HUDEP-2 (cell line): ENCODE measurements around the gene POLG.

Source experiments
- DNase-seq, 76 experiments: peaks; one replicate each; lab custom pipeline; 2025; ENCODE audit not compliant: unreplicated experiment in 76 of 76; lab: John Stamatoyannopoulos, UW

The POLG gene

GRCh38 chr15:89329329-89330084 lies 5.1 kb downstream of the POLG start:
- no peak for DNase-seq

DNA sequence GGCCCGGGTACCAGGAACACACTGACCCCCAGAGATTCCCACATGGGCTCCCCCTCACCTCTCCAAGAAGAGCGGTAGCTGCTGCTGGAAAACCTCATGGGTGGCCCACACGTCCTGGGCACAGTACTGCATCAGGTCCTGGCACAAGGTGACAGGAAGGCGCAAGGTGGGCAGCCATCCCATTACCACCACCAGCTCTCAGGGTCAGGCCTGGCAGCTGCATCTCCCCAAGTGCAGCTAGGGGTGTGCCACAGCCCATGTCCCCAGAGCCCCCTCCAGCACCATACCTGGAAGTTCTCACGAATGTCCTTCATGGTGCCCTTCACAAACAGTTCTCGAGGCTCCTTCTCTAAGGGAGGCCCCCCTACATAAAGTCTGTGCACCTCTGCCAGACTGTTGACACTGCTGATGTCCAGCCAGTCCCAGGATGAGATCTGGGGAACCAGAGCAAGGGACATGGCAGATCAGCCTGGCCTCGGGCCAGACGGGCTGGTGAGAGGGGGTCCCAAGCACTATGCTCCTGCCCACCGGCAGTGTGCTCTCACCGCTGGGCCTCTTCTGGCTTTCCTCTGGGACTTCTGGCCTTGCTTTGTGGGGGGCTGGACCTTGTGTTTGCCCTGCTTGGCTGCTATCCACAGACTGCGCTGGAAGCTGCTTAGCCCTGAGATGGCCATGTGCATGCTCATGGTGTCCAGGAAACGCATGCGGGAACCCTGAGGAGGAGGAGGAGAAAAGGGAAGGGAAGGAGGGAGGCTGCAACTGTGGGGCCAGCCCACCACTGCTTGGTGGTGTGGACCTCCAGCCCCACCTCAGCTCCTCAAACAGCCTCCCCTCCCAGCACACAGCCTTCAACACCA lies 6.0 kb downstream of the POLG start:
- DNase-seq = no peak

DNA sequence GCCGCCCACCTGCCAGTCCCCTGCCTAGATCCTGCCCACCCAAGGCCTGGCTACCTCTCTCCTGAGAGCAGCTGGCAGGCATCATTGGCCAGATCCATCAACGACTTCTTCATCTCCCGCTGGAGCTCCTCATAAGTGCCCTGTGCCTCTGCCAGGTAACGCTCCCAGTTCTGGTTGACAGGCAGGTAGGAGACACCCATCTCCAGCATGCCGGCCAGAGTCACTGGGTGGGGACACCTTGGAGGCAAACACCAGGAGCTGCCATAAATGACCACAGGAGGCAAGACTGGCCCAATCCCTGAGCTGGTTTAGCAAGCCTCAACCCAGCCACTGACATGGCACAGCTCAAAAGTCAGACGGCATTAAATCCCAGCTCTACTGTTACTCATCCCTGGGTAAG lies 7.5 kb downstream of the POLG start:
- DNase-seq = no peak

GRCh38 chr15:89326316-89326715 lies 8.3 kb downstream of the POLG start:
- no peak for DNase-seq

DNA sequence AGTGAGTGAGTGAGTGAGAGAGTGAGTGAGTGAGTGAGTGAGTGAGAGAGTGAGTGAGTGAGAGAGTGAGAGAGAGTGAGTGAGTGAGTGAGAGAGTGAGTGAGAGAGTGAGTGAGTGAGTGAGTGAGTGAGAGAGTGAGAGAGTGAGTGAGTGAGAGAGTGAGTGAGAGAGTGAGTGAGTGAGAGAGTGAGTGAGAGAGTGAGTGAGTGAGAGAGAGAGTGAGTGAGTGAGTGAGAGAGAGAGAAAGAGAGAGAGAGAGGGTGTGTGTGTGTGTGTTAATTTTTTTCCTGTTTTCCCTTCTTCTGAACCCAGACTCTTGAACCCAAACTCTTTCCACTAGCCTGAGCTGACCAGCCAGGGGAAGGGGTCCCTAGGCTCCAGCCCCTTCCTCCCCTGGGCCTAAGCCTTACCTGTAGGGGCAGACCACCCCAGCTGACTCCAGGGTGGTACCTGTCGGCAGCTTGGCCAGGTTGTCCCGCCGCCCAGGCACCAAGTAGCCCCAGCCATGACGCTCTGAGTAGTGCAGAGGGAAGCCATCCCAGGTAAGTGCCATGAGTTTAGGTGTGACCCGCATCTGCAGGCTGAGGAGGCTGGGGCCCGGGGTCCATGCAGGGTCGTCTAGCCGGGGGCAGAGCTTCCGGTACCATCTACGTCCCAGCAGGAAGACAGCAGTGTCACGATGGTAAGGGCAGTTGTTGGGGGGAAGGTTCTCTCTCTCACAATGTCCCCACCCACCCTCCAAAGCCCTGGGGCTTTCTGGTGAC lies 9.4 kb downstream of the POLG start:
- no peak for DNase-seq

DNA sequence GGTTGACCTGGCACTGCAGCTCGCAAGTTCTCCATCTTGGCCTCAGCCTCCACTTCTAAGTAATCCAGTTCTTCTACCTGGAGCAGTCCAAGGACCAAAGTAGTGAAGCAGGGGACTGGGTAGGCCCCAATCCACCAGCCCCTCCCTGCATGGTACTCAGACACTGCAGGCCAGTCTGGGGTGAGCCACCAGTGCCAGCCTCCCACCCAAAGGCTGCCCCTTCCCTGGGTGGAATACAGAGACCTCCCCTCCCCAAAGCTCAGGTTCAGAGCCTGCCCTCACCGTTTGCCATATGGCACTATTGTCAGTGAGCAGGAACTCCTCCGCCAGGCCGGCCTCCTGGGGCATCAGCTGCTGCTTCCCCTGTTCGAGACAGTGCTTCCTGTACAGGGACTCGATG lies 10.8 kb downstream of the POLG start:
- no peak for DNase-seq

- no peak for DNase-seq
Measured at GRCh38 chr15:89322822-89323221, 11.8 kb downstream of the POLG start.

DNA sequence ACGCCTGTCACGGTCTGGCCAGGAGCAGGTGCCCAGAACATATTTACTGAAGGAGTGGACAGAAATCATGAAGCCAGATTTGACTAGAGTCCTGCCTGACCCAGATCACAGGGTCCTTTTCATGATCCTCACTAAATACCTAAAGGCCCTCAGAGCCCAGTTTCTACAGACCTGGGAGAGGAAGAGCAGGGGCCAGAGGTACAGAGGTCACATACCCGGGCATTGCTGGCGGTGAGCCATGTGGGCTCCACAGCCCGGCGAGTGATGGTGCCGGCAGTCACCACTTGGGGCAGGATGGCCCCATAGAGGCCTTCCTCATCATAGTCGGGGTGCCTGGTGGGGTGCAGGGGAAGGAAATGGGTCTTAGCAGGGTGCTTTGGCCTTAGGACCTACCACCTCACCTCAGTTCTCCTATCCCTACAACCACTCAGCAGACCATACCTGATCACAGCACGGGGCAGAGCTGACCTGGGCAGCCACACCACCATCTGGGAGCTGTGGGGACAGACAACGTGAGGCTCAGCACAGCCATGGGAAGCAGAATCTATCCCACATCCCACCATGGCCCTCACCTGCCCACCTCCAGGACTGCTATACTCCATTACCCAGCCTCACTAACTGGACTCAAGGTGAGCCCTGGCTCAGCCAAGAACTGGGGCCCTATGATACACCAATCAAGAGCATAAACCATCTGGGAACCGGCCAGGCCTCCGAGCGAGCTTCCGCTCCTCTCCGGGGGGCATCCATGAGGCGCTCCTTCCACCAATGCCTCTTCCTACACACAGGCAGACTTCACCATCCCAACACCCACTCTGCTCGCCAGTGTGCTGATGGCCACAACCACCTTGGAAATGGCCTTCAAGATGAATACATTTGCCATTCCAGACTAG lies 12.9 kb downstream of the POLG start:
- peak in 2 of 76 experiments; percentile 2 to 7 for DNase-seq

DNA sequence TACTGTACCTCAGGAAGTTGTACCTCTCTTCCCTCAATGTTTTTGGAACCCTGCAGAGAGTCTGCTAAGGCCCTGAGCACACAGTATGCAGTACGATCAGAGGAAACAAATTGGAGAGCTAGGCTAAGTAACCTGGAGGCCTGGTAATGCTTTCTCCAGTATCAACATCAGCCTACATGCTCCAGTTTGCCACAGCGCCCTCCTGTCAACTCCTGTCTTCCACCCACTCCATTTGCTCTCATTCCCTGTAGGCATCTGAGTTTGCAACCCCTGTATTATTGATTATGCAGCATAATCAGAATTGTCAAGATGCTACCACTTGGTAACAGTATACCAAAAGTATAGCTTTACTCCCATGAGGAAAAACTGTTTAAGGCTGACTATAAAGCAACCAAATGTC lies 14.4 kb downstream of the POLG start:
- no peak for DNase-seq

DNA sequence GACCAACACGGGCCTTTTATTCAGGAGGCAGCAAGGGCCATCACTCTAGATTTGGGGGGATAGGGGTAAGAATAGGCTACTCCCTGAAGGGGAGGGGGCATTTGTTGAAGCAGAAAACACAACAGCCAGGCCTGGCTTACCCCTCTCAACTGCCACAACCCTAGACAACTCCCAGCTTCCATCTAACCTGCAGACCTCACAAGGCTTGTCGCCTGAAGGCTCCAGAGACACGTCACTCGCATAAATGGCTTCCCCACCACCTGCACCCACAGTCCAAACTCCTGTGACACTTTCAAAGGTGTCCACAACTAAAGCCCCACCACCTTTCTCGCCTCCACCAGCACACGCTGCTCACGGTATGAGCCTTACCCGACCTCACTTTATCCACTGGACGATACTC lies 14.9 kb downstream of the POLG start:
- DNase-seq = no peak

GRCh38 chr15:89317186-89317720 lies 17.4 kb downstream of the POLG start:
- DNase-seq = no peak

GRCh38 chr15:89316504-89316903 lies 18.1 kb downstream of the POLG start:
- no peak for DNase-seq

GRCh38 chr15:89315375-89315929 lies 19.2 kb downstream of the POLG start:
- no peak for DNase-seq

GRCh38 chr15:89309993-89310392 lies 24.6 kb downstream of the POLG start:
- peak in 27 of 76 experiments; percentile 7 to 77 (median 33) for DNase-seq

GRCh38 chr15:89308236-89308635 lies 26.4 kb downstream of the POLG start:
- DNase-seq = no peak

- DNase-seq = no peak
Measured at GRCh38 chr15:89307791-89308190, 26.8 kb downstream of the POLG start.

- DNase-seq = no peak
Measured at GRCh38 chr15:89307046-89307587, 27.5 kb downstream of the POLG start.

DNA sequence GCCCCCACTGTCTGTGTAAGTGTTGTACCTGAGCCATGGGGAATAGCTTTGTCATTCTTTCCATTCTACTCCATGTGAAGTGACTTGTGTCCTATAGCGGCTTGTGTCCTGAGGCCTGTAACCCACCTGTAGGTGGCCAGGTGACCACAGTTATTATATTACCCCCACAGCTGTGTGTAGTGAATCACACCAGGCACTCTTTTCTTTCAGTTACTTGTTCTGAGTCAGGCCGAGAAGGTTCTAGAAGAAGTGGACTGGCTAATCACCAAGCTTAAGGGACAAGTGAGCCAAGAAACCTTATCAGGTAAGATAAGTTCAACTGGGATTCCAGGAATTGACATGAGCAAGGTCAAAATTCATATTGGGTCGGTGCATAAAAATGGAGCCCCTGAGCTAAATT lies 29.2 kb downstream of the POLG start:
- peak in 8 of 76 experiments; percentile 10 to 42 (median 16) for DNase-seq

DNA sequence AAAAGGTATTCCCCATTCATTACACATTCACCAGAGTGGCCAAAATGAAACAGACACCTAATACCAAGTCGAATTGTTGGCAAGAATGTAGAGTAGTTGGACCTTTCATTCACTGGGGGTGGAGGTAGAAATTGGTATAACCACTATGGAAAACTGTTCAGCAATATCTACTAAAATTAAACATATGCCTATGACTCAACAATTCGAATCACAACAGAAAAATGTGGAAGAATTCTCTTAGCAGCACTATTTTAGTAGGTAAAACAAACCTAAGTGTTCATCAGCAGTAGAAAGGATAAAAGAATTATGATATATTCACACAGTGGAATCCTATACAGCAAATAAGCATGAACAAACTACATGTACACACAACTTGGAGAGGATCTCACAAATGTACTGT lies 30.6 kb downstream of the POLG start:
- DNase-seq = no peak
